ENCODE measurements around the gene MAP4K4. TPM values are rescaled to one million over a fixed set of nuclear protein-coding genes. Genes with fewer than 3 reads are reported as not detected.
A peak's percentile ranks its signal among the peaks of the same experiment; 100 is the strongest.

Gene MAP4K4
- total and polyA plus RNA-seq, 2 of the 13 experiments (the other 11 are each of a cell fraction or from before 2014, with no cell fraction given), result 105 to 264 TPM

DNA sequence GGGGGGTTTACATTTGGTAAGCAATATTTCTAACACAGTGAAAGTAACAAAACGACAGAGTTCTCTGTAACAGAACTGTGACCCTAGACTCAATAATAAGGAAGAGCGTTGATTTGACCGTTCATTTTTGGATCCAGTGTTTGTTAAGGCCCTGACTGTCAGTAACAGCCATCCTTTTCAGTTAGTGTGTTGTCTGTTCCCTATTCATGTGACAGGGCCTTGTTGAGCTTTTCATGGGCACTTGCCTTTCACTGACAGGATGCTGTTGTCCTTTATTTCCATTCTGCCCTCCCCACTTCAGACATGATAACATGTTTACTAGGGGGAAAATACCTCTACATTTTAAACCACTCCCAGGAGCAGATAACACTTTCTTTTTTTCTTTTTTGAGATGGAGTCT lies 45.8 kb downstream of the MAP4K4 start:
- Histone ChIP-seq H3K36me3 (replicated peaks in 1 of 2; ENCODE audit: control insufficient read depth in 1 of 2, insufficient read depth in 2 of 2, low read length in 2 of 2) (peaks cover 5 to 6% of the 10 kb centered on the region in 2 experiments; a peak in 3 of 5 replicates), H3K4me3 (replicated peaks in 1 of 3; ENCODE audit: insufficient read depth in 1 of 3, low read depth in 2 of 3, low read length in 3 of 3) (no peak overlapping the region), H3K4me2 (ENCODE audit: low read depth, low read length) (no peak overlapping the region), H3K4me1 (ENCODE audit: insufficient read depth, low read length) (peaks cover 100% of the 10 kb centered on the region), H3K27ac (ENCODE audit: extremely low read length, insufficient read depth, low read length) (no peak overlapping the region), H3K79me2 (ENCODE audit: insufficient read depth, low read length) (peaks cover 96% of the 10 kb centered on the region), H3K9ac (ENCODE audit: insufficient read depth, low read depth, low read length) (no peak overlapping the region), H4K20me1 (ENCODE audit: insufficient read depth, low read length) (peaks cover 75% of the 10 kb centered on the region), H3K27me3 (ENCODE audit: control insufficient read depth in 1 of 2, insufficient read depth in 2 of 2, low read length in 2 of 2) (no peaks in the 10 kb centered on the region), H2AFZ (ENCODE audit: low read length) (no peak overlapping the region), H3K9me3 (ENCODE audit: low read length) (no peaks in the 10 kb centered on the region)
- in situ Hi-C loops (cut with HindIII; ENCODE audit: extremely low pct_ligation_motif_present, low pct_unique_long_range_greater_than_20kb), result no loop called here
- FAIRE-seq, result no peak
- no peak for ATAC-seq
- POLR2A ChIA-PET, result interaction anchor here (1.6 kb wide), 1 partner anchor 23 kb away, joined by 4 read pairs; no protein-coding TSS in a partner anchor
- intact Hi-C loops (cut with micrococcal nuclease; ENCODE audit: unreplicated experiment), result no loop called here
- peak; percentile 58 for TF ChIP-seq RBM22 (optimal IDR thresholded peaks at IDR 0.05; ENCODE audit: low read length)
- no peak for TF ChIP-seq CC2D1A (CRISPR knock-in tag; IDR thresholded peaks at IDR 0.05)
- peak; percentile 42 for TF ChIP-seq AGO2 (optimal IDR thresholded peaks at IDR 0.05; ENCODE audit: low read depth, low read length)
- TF ChIP-seq, protein P1, sequence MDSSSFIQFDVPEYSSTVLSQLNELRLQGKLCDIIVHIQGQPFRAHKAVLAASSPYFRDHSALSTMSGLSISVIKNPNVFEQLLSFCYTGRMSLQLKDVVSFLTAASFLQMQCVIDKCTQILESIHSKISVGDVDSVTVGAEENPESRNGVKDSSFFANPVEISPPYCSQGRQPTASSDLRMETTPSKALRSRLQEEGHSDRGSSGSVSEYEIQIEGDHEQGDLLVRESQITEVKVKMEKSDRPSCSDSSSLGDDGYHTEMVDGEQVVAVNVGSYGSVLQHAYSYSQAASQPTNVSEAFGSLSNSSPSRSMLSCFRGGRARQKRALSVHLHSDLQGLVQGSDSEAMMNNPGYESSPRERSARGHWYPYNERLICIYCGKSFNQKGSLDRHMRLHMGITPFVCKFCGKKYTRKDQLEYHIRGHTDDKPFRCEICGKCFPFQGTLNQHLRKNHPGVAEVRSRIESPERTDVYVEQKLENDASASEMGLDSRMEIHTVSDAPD (CRISPR knock-in tag; IDR thresholded peaks at IDR 0.05), result no peak
- no peak for TF ChIP-seq PHF8 (CRISPR knock-in tag; IDR thresholded peaks at IDR 0.05)
- CTCF ChIA-PET (ENCODE audit: low intra/inter-chr PET ratio, low total read pairs), result no interaction called here
- DNase-seq (ENCODE audit: low spot score), result no peak
- BruUV-seq (replicated peaks), result no TSS peak
- 92% methylated on average over 3 of the region's 3 CpGs for WGBS (ENCODE audit: low lambda C conversion rate)

DNA sequence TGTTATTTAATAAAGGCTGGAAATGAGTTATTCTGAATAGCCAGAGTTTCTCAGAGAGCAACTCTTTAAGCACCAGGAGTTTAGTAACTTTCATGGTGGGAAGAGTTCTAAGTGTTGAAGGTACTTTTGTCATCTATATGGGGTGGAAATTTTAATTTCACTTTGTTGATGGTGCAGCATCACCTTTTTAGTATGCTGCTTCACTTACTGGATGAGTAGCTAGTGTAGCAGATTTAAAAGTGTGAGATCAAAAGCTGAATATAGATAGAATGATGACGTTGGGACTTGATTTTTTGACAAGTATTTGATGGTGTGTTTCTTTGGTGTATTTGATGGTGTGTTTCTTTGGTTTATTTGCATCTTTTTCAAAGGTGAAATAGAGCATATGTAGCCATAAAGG lies 47.3 kb downstream of the MAP4K4 start:
- Histone ChIP-seq H3K36me3 (replicated peaks in 1 of 2; ENCODE audit: control insufficient read depth in 1 of 2, insufficient read depth in 2 of 2, low read length in 2 of 2) (peaks cover 6 to 8% of the 10 kb centered on the region in 2 experiments; a peak in 2 of 5 replicates), H3K4me3 (replicated peaks in 1 of 3; ENCODE audit: insufficient read depth in 1 of 3, low read depth in 2 of 3, low read length in 3 of 3) (no peak overlapping the region), H3K27me3 (ENCODE audit: control insufficient read depth in 1 of 2, insufficient read depth in 2 of 2, low read length in 2 of 2) (no peaks in the 10 kb centered on the region), H3K4me1 (ENCODE audit: insufficient read depth, low read length) (peaks cover 88% of the 10 kb centered on the region), H3K79me2 (ENCODE audit: insufficient read depth, low read length) (peaks cover 83% of the 10 kb centered on the region), H3K27ac (ENCODE audit: extremely low read length, insufficient read depth, low read length) (no peak overlapping the region), H3K9me3 (ENCODE audit: low read length) (no peaks in the 10 kb centered on the region), H4K20me1 (ENCODE audit: insufficient read depth, low read length) (peaks cover 61% of the 10 kb centered on the region), H2AFZ (ENCODE audit: low read length) (no peak overlapping the region), H3K4me2 (ENCODE audit: low read depth, low read length) (no peak overlapping the region), H3K9ac (ENCODE audit: insufficient read depth, low read depth, low read length) (no peak overlapping the region)
- in situ Hi-C loops (cut with HindIII; ENCODE audit: extremely low pct_ligation_motif_present, low pct_unique_long_range_greater_than_20kb), result no loop called here
- intact Hi-C loops (cut with micrococcal nuclease; ENCODE audit: unreplicated experiment), result no loop called here
- BruUV-seq (replicated peaks), result no TSS peak
- DNase-seq (ENCODE audit: low spot score) (no peak), ATAC-seq (no peak), FAIRE-seq (no peak)
- 90% methylated on average over 1 of the region's 1 CpG for WGBS (ENCODE audit: low lambda C conversion rate)
- no peak for TF ChIP-seq SIN3B (IDR thresholded peaks at IDR 0.05; ENCODE audit: low read length)
- no peak for TF ChIP-seq PRPF4 (IDR thresholded peaks at IDR 0.05; ENCODE audit: low read depth, low read length, poor library complexity, severe bottlenecking)
- no peak for TF ChIP-seq FOXK2 (IDR thresholded peaks at IDR 0.05)
- ChIA-PET POLR2A (interaction anchor here (0.6 to 1.4 kb wide), 5 partner anchors 11 to 48 kb away, joined by 3 to 6 read pairs (median 4); partner anchors contain the start of gene MAP4K4), CTCF (ENCODE audit: low intra/inter-chr PET ratio, low total read pairs) (no interaction called here)
